ENCODE data around the gene GSTA5. TPM values are rescaled to one million over a fixed set of nuclear protein-coding genes. Genes with fewer than 3 reads are reported as not detected.
"Not testable (repeated sequence)": the region's sequence is repeated elsewhere in the genome, so short reads cannot be mapped to it uniquely, and the experiment has no call there.

The GSTA5 gene
- total RNA-seq, 1 experiment from 2014 or later, result not detected

DNA sequence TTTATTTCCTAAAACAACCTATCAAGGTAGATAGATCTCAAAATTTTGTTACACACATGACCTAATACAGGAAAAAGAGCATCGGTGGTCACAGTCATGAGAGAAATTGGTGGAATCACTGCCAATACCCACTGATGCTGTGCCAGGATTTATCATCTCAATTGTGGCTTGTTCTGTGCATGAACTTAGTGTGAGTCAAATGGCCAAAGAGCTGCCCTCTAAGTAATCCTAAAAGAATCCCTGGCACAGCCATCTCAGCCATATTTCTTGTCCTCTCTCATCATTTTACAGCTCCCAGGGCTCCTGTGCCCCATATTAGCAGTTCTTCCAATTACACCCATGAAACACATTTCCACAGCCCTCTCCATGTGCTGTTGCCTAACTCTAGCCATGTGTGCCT is 6.1 kb downstream of the GSTA5 start:
- ChIA-PET POLR2A (no interaction called here), CTCF (no interaction called here)
- ATAC-seq (no peak), DNase-seq (ENCODE audit: low spot score) (no peak)
- Mint-ChIP-seq H3K36me3 (no peaks in the 10 kb centered on the region; the same call in 1 of the 2 replicates), H3K27ac (no peak overlapping the region), H3K4me1 (peaks cover 3% of the 10 kb centered on the region), H3K9me3 (peaks cover 19% of the 10 kb centered on the region), H3K27me3 (ENCODE audit: low read depth) (peaks cover 3% of the 10 kb centered on the region; the same call in 1 of the 2 replicates), H3K4me3 (no peak overlapping the region)
- no peak for TF ChIP-seq NR3C1 (CRISPR knock-in tag; conservative IDR thresholded peaks at IDR 0.05; ENCODE audit: low read depth)
- TF ChIP-seq, protein P1, sequence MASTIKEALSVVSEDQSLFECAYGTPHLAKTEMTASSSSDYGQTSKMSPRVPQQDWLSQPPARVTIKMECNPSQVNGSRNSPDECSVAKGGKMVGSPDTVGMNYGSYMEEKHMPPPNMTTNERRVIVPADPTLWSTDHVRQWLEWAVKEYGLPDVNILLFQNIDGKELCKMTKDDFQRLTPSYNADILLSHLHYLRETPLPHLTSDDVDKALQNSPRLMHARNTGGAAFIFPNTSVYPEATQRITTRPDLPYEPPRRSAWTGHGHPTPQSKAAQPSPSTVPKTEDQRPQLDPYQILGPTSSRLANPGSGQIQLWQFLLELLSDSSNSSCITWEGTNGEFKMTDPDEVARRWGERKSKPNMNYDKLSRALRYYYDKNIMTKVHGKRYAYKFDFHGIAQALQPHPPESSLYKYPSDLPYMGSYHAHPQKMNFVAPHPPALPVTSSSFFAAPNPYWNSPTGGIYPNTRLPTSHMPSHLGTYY (CRISPR knock-in tag; IDR thresholded peaks at IDR 0.05), result no peak

DNA sequence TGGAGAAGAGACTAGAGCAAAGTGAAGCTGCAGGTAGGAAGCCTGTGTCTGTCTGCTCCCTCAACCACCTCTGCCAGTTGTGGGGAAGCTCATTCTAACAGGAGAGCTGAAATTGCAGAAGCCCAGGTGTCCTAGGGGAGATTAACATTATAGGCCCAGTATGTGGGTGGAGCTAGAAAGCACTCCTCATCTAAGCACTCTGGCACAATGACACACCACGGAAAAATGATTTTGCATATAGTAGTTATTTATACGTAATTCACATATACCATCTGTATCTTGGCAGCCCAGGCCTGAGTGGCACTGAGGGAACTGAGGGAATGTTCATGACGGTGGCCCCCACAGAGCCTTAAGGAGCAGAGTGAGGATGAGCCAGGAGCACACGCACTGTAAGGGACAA is 9.7 kb downstream of the GSTA5 start:
- POLR2A ChIA-PET; H3K4me3 Mint-ChIP-seq; H3K36me3 Mint-ChIP-seq; H3K27ac Mint-ChIP-seq; DNase-seq (ENCODE audit: low spot score); H3K27me3 Mint-ChIP-seq (ENCODE audit: low read depth); H3K4me1 Mint-ChIP-seq; CTCF ChIA-PET; ATAC-seq: not testable (repeated sequence)
- peaks cover 33% of the 10 kb centered on the region for H3K9me3 Mint-ChIP-seq

DNA sequence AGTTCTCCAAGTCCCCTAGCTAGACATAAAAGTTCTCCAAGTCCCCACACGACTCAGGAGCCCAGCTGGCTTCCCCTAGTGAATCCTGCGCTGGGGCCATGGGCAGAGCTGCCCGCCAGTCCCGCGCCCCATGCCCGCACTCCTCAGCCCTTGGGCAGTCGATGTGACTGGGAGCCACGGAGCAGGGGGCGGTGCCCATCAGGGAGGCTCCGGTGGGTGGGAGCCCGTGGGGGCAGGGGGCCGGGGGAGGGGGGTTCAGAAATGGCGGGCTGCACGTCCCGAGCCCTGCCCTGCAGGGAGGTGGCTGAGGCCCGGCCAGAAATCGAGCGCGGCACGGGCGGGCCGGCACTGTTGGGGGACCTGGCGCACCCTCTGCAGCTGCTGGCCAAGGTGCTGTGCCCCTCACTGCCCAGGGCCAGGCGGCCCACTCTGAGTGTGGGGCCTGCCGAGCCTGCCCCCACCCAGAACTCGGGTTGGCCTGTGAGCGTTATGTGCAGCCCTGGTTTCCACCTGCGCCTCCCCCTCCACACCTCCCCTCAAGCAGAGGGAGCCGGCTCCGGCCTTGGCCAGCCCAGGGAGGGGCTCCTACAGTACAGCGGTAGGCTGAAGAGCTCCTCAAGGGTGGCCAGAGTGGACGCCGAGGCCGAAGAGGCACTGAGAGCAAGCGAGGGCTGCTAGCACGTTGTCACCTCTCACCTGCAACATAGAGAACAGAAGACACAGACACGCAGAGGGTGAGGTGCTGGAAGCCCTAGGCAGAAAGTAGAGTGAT is 11.4 kb downstream of the GSTA5 start:
- Mint-ChIP-seq H3K27me3 (ENCODE audit: low read depth) (no peaks in the 10 kb centered on the region), H3K4me1 (no peaks in the 10 kb centered on the region), H3K36me3 (peaks cover 9% of the 10 kb centered on the region), H3K27ac (no peak overlapping the region), H3K9me3 (peaks cover 40% of the 10 kb centered on the region), H3K4me3 (no peak overlapping the region)
- ChIA-PET POLR2A (no interaction called here), CTCF (no interaction called here)
- DNase-seq (ENCODE audit: low spot score), result no peak
- no peak for ATAC-seq
- no peak for TF ChIP-seq NFATC4 (CRISPR knock-in tag; IDR thresholded peaks at IDR 0.05)
- TF ChIP-seq JAZF1 (CRISPR knock-in tag; IDR thresholded peaks at IDR 0.05), result no peak
- no peak for TF ChIP-seq SOX15 (CRISPR knock-in tag; IDR thresholded peaks at IDR 0.05)
- TF ChIP-seq HMGA2 (CRISPR knock-in tag; IDR thresholded peaks at IDR 0.05), result no peak
- TF ChIP-seq, protein P2, sequence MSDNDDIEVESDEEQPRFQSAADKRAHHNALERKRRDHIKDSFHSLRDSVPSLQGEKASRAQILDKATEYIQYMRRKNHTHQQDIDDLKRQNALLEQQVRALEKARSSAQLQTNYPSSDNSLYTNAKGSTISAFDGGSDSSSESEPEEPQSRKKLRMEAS (CRISPR knock-in tag; IDR thresholded peaks at IDR 0.05), result no peak
- TF ChIP-seq, protein P3, sequence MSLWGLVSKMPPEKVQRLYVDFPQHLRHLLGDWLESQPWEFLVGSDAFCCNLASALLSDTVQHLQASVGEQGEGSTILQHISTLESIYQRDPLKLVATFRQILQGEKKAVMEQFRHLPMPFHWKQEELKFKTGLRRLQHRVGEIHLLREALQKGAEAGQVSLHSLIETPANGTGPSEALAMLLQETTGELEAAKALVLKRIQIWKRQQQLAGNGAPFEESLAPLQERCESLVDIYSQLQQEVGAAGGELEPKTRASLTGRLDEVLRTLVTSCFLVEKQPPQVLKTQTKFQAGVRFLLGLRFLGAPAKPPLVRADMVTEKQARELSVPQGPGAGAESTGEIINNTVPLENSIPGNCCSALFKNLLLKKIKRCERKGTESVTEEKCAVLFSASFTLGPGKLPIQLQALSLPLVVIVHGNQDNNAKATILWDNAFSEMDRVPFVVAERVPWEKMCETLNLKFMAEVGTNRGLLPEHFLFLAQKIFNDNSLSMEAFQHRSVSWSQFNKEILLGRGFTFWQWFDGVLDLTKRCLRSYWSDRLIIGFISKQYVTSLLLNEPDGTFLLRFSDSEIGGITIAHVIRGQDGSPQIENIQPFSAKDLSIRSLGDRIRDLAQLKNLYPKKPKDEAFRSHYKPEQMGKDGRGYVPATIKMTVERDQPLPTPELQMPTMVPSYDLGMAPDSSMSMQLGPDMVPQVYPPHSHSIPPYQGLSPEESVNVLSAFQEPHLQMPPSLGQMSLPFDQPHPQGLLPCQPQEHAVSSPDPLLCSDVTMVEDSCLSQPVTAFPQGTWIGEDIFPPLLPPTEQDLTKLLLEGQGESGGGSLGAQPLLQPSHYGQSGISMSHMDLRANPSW (CRISPR knock-in tag; conservative IDR thresholded peaks at IDR 0.05; ENCODE audit: low read depth), result no peak
- TF ChIP-seq NFYB (CRISPR knock-in tag; conservative IDR thresholded peaks at IDR 0.05; ENCODE audit: low read depth), result no peak
- TF ChIP-seq, protein P4, sequence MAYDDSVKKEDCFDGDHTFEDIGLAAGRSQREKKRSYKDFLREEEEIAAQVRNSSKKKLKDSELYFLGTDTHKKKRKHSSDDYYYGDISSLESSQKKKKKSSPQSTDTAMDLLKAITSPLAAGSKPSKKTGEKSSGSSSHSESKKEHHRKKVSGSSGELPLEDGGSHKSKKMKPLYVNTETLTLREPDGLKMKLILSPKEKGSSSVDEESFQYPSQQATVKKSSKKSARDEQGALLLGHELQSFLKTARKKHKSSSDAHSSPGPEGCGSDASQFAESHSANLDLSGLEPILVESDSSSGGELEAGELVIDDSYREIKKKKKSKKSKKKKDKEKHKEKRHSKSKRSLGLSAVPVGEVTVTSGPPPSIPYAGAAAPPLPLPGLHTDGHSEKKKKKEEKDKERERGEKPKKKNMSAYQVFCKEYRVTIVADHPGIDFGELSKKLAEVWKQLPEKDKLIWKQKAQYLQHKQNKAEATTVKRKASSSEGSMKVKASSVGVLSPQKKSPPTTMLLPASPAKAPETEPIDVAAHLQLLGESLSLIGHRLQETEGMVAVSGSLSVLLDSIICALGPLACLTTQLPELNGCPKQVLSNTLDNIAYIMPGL (CRISPR knock-in tag; IDR thresholded peaks at IDR 0.05), result no peak
- no peak for TF ChIP-seq RELA (CRISPR knock-in tag; IDR thresholded peaks at IDR 0.05; ENCODE audit: borderline replicate concordance)
- TF ChIP-seq, protein P5, sequence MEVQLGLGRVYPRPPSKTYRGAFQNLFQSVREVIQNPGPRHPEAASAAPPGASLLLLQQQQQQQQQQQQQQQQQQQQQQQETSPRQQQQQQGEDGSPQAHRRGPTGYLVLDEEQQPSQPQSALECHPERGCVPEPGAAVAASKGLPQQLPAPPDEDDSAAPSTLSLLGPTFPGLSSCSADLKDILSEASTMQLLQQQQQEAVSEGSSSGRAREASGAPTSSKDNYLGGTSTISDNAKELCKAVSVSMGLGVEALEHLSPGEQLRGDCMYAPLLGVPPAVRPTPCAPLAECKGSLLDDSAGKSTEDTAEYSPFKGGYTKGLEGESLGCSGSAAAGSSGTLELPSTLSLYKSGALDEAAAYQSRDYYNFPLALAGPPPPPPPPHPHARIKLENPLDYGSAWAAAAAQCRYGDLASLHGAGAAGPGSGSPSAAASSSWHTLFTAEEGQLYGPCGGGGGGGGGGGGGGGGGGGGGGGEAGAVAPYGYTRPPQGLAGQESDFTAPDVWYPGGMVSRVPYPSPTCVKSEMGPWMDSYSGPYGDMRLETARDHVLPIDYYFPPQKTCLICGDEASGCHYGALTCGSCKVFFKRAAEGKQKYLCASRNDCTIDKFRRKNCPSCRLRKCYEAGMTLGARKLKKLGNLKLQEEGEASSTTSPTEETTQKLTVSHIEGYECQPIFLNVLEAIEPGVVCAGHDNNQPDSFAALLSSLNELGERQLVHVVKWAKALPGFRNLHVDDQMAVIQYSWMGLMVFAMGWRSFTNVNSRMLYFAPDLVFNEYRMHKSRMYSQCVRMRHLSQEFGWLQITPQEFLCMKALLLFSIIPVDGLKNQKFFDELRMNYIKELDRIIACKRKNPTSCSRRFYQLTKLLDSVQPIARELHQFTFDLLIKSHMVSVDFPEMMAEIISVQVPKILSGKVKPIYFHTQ (CRISPR knock-in tag; IDR thresholded peaks at IDR 0.05), result no peak
- TF ChIP-seq, protein P6, sequence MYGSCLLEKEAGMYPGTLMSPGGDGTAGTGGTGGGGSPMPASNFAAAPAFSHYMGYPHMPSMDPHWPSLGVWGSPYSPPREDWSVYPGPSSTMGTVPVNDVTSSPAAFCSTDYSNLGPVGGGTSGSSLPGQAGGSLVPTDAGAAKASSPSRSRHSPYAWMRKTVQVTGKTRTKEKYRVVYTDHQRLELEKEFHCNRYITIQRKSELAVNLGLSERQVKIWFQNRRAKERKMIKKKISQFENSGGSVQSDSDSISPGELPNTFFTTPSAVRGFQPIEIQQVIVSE (CRISPR knock-in tag; IDR thresholded peaks at IDR 0.05; ENCODE audit: borderline replicate concordance), result no peak
- TF ChIP-seq OVOL2 (CRISPR knock-in tag; IDR thresholded peaks at IDR 0.05; ENCODE audit: borderline replicate concordance), result no peak
- TF ChIP-seq, protein P7, sequence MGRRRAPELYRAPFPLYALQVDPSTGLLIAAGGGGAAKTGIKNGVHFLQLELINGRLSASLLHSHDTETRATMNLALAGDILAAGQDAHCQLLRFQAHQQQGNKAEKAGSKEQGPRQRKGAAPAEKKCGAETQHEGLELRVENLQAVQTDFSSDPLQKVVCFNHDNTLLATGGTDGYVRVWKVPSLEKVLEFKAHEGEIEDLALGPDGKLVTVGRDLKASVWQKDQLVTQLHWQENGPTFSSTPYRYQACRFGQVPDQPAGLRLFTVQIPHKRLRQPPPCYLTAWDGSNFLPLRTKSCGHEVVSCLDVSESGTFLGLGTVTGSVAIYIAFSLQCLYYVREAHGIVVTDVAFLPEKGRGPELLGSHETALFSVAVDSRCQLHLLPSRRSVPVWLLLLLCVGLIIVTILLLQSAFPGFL (CRISPR knock-in tag; IDR thresholded peaks at IDR 0.05; ENCODE audit: borderline replicate concordance), result no peak
- TF ChIP-seq GTF2I (CRISPR knock-in tag; conservative IDR thresholded peaks at IDR 0.05), result no peak
- TF ChIP-seq NR2C2 (CRISPR knock-in tag; IDR thresholded peaks at IDR 0.05), result no peak
- TF ChIP-seq TEAD1 (CRISPR knock-in tag; IDR thresholded peaks at IDR 0.05), result no peak
- TF ChIP-seq ZNF317 (CRISPR knock-in tag; IDR thresholded peaks at IDR 0.05; ENCODE audit: borderline replicate concordance, low read depth), result no peak
- no peak for TF ChIP-seq ETV6 (CRISPR knock-in tag; IDR thresholded peaks at IDR 0.05)
- TF ChIP-seq PRRX2 (CRISPR knock-in tag; IDR thresholded peaks at IDR 0.05), result no peak

Data from WTC11 (cell line).